ENCODE data around the gene MEIKIN. TPM values are rescaled to one million over a fixed set of nuclear protein-coding genes. Genes with fewer than 3 reads are reported as not detected.

The MEIKIN gene
- total RNA-seq, 1 donor, result not detected

DNA sequence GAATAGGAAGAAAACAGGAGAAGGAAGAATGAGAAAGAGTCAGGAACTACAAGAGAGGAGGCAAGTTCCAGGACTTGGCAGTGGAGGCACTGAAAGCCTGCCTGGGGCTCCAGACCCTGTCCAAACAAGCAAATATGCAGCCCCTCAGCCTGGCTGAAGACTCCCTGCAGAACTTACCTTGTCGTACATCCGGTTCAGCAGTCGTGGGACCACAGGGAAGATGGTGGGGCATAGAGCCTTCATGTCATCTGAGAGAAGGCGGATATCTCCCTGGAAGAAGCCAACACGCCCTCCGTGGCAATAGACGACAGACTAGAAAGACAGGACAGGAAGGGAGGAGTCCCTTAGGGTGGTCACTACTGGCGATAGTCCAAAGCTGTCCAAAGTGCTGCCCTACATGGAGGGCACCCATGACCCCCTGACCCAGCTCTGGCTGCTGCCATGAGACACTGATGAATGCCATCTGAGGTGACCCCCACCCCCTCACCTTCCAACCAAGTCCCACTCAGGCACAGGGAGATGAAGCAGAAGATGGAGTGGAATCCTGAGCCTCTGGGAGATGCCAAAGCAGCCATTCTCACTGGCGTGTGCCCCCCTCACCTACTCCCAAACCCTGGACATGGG, 27.7 kb upstream of the MEIKIN start:
- no peak for DNase-seq (ENCODE audit: insufficient read length, low spot score, missing footprints)
- H2AFZ ChIP-seq (ENCODE audit: low read length), result no peak overlapping the region
- H3K36me3 ChIP-seq (ENCODE audit: insufficient read depth, low read length), result no peaks in the 10 kb centered on the region
- H3K27ac ChIP-seq (ENCODE audit: low read depth, low read length), result no peak overlapping the region
- no peaks in the 10 kb centered on the region for H4K20me1 ChIP-seq (ENCODE audit: insufficient read depth, low read length)
- H3K4me1 ChIP-seq (ENCODE audit: insufficient read depth, low read length), result no peaks in the 10 kb centered on the region
- no peak overlapping the region for H3K4me3 ChIP-seq (ENCODE audit: insufficient read depth, low read length)
- H3K79me2 ChIP-seq (ENCODE audit: insufficient read depth, low read length), result no peaks in the 10 kb centered on the region
- TF ChIP-seq CTCF (IDR thresholded peaks at IDR 0.05; ENCODE audit: extremely low read depth, low read depth, low read length), result no peak
- H3K27me3 ChIP-seq (ENCODE audit: insufficient read depth, low read length), result peaks cover 4% of the 10 kb centered on the region
- no peaks in the 10 kb centered on the region for H3K9me3 ChIP-seq (ENCODE audit: low read depth, low read length)
- no peak overlapping the region for H3K4me2 ChIP-seq (ENCODE audit: insufficient read depth, low read length)

DNA sequence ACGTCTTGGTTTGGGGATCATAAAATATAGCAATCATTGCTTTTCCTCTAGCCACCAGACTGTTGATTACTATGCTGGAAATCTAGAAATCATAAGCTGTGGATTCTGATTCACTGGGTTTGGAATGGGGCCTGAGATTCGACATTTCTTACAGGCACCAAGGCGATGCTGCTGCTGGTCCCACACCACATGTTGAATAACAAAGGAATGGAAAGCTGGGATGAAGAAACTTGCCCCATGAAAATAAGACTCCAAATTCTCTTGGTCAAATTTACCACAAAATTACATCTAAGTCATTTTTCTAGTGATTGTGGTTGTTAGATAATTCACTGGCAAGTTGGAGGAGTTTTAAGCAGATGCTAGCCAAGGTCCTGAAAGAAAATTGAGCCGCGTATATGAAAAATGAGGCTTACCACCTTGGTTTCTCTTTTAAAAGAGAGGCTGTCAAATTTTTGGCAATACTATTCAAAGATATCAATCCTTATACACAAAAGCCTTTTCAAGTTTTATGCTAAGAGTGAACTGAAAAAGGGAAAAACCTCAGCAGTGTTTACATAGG, 23.0 kb upstream of the MEIKIN start:
- Histone ChIP-seq H3K27me3 (ENCODE audit: insufficient read depth, low read length) (peaks cover 4% of the 10 kb centered on the region), H3K9me3 (ENCODE audit: low read depth, low read length) (no peaks in the 10 kb centered on the region), H3K4me3 (ENCODE audit: insufficient read depth, low read length) (no peak overlapping the region), H3K4me1 (ENCODE audit: insufficient read depth, low read length) (no peaks in the 10 kb centered on the region), H2AFZ (ENCODE audit: low read length) (no peak overlapping the region), H3K4me2 (ENCODE audit: insufficient read depth, low read length) (no peak overlapping the region), H3K27ac (ENCODE audit: low read depth, low read length) (no peak overlapping the region), H3K36me3 (ENCODE audit: insufficient read depth, low read length) (no peaks in the 10 kb centered on the region), H4K20me1 (ENCODE audit: insufficient read depth, low read length) (no peaks in the 10 kb centered on the region), H3K79me2 (ENCODE audit: insufficient read depth, low read length) (no peaks in the 10 kb centered on the region)
- TF ChIP-seq CTCF (IDR thresholded peaks at IDR 0.05; ENCODE audit: extremely low read depth, low read depth, low read length), result no peak
- DNase-seq (ENCODE audit: insufficient read length, low spot score, missing footprints), result no peak

- H3K4me1 ChIP-seq (ENCODE audit: insufficient read depth, low read length), result no peaks in the 10 kb centered on the region
Observed at GRCh38 chr5:131966551-131966950, 21.1 kb upstream of the MEIKIN start.

More at GRCh38 chr5:131966551-131966950, 21.1 kb upstream of the MEIKIN start:
- no peaks in the 10 kb centered on the region for H3K79me2 ChIP-seq (ENCODE audit: insufficient read depth, low read length)
- no peaks in the 10 kb centered on the region for H3K9me3 ChIP-seq (ENCODE audit: low read depth, low read length)
- DNase-seq (ENCODE audit: insufficient read length, low spot score, missing footprints), result no peak
- no peak overlapping the region for H3K4me2 ChIP-seq (ENCODE audit: insufficient read depth, low read length)
- H4K20me1 ChIP-seq (ENCODE audit: insufficient read depth, low read length), result no peaks in the 10 kb centered on the region
- H3K27ac ChIP-seq (ENCODE audit: low read depth, low read length), result no peak overlapping the region
- TF ChIP-seq CTCF (IDR thresholded peaks at IDR 0.05; ENCODE audit: extremely low read depth, low read depth, low read length), result no peak
- H3K27me3 ChIP-seq (ENCODE audit: insufficient read depth, low read length), result peaks cover 4% of the 10 kb centered on the region
- no peak overlapping the region for H2AFZ ChIP-seq (ENCODE audit: low read length)
- no peaks in the 10 kb centered on the region for H3K36me3 ChIP-seq (ENCODE audit: insufficient read depth, low read length)
- H3K4me3 ChIP-seq (ENCODE audit: insufficient read depth, low read length), result no peak overlapping the region

All from osteoblast (primary cell).